HG03159 (cell line): ENCODE data around the gene GASK1A.

Experiments
- ATAC-seq: cut with Tn5 transposase; IDR thresholded peaks from one replicate; pipeline ENCODE4 v1.9.1; 2021; ENCODE audit warnings: mild to moderate bottlenecking, moderate library complexity; ENCODE audit not compliant: unreplicated experiment

GASK1A gene

GRCh38 chr3:43105596-43106292, 126.6 kb downstream of the GASK1A start, which contains the start of gene POMGNT2:
TSS of gene POMGNT2 (minus strand) at chr3:43106079. CDS start at chr3:43081431, 24,648 bp downstream.
- peak; percentile 90 for ATAC-seq

GRCh38 chr3:43106293-43106628, 127.2 kb downstream of the GASK1A start:
- no peak for ATAC-seq
